Stomach (tissue), 9 donors: ENCODE results near the gene GSTM2. TPM values are rescaled to one million over a fixed set of nuclear protein-coding genes. Genes with fewer than 3 reads are reported as not detected.
"Not testable (repeated sequence)": the region's sequence is repeated elsewhere in the genome, so short reads cannot be mapped to it uniquely, and the experiment has no call there.

Source experiments
- DNase-seq, 2 donors: peaks; one replicate each; pipeline versions ENCODE4 v3.0.0 to v3.0.0-alpha.2; 2013 to 2019
- H3K27ac ChIP-seq, 5 donors: fragments of 200-600 bp in 4 of 5; sonication (generic) in 4 of 5; one replicate each; pipeline ENCODE4 v1.5.1; 2013 to 2019; ENCODE audit warnings: mild to moderate bottlenecking in 1 of 5, moderate library complexity in 1 of 5
- H3K27me3 ChIP-seq, 3 donors: fragments of 200-600 bp; sonication (generic); one replicate each; pipeline ENCODE4 v1.5.1; 2017 to 2019; ENCODE audit warnings: mixed run types in 1 of 3
- H3K36me3 ChIP-seq, 4 donors: fragments of 200-600 bp; sonication (generic); 1 replicate in 3 of 4; 2 replicates in 1 of 4; pipeline ENCODE4 v1.5.1; 2016 to 2019
- H3K4me1 ChIP-seq, 4 donors: fragments of 200-600 bp; sonication (generic); one replicate each; pipeline ENCODE4 v1.5.1; 2016 to 2019
- H3K4me3 ChIP-seq, 4 donors: fragments of 200-600 bp; sonication (generic) in 3 of 4; one replicate each; pipeline ENCODE4 v1.5.1; 2016 to 2019; ENCODE audit warnings: mild to moderate bottlenecking in 1 of 4
- H3K9me3 ChIP-seq, 4 donors: fragments of 200-600 bp; sonication (generic); one replicate each; pipeline ENCODE4 v1.5.1; 2016 to 2019
- CTCF ChIP-seq, 7 experiments: fragments of 450-650 bp in 4 of 7; fragments of 200-600 bp in 3 of 7; sonication (generic) in 3 of 7; IDR thresholded peaks; one replicate each; pipeline ENCODE4 v1.5.1; 2016 to 2019; ENCODE audit warnings: antibody characterized with exemption in 7 of 7, control low read depth in 2 of 7, mild to moderate bottlenecking in 1 of 7
- EP300 ChIP-seq: sonication (generic); formaldehyde crosslinking; IDR thresholded peaks from one replicate; pipeline ENCODE4 v1.6.1; 2017; ENCODE audit warnings: antibody characterized with exemption
- POLR2A ChIP-seq, 4 donors: fragments of 450-650 bp; IDR thresholded peaks; one replicate each; pipeline ENCODE4 v1.6.1; 2016; ENCODE audit warnings: antibody characterized with exemption in 4 of 4, control low read depth in 2 of 4, mild to moderate bottlenecking in 1 of 4, moderate library complexity in 1 of 4
- POLR2AphosphoS5 ChIP-seq, 3 donors: sonication (generic); formaldehyde crosslinking; IDR thresholded peaks; one replicate each; pipeline ENCODE4 v1.6.1; 2016; ENCODE audit warnings: antibody characterized with exemption in 3 of 3
- WGBS, 5 donors: extraction: QIAGEN DNeasy Blood & Tissue Kit in 3 of 5; methylation state at CpG; one replicate each; pipeline versions ENCODE4 v1.1.5 to v1.1.7; 2013 to 2018; 5-methylcytosine and 5-hydroxymethylcytosine counted together
- intact Hi-C: fragments of 100-400 bp; cut with DNase I; formaldehyde crosslinking; loops from one replicate; pipeline ENCODE4 v1.15.1; 2023; ENCODE audit warnings: low total_unique reads
- polyA plus RNA-seq, 3 donors: library from polyadenylated mRNA; stranded (reverse); fragments of 200-250 nt; gene quantifications; one replicate each; pipeline ENCODE4 v1.2.3, GENCODE V29; 2013
- total RNA-seq, 5 donors: library from RNA; depleted of rRNA; stranded (reverse); fragments of >200 nt; gene quantifications; one replicate each; pipeline versions ENCODE4 v1.1.0 to v1.2.3, GENCODE V29; 2014 to 2016
- donor health status: healthy with polysubstance abuse.
- donor health status: Bipolar disorder and iron deficiency.
- donor health status: healthy.

Gene GSTM2
- total and polyA plus RNA-seq, 8 donors, result 22.3 to 219 (median 124) TPM

GRCh38 chr1:109677459-109677858, 9.6 kb downstream of the GSTM2 start:
- intact Hi-C loops, result no loop called here
- Histone ChIP-seq H3K4me1 (no peaks in the 10 kb centered on the region), H3K36me3 (peaks cover 0 to 15% (median 5%) of the 10 kb centered on the region in 4 donors), H3K4me3 (no peak overlapping the region), H3K9me3 (no peaks in the 10 kb centered on the region), H3K27ac (no peak overlapping the region), H3K27me3 (no peaks in the 10 kb centered on the region)
- no peak for DNase-seq
- WGBS, 5 donors, result 55 to 71% (median 58%) methylated on average over 3 of the region's 3 CpGs
- TF ChIP-seq POLR2A (IDR thresholded peaks at IDR 0.05) (no peak), POLR2AphosphoS5 (IDR thresholded peaks at IDR 0.05) (no peak), CTCF (IDR thresholded peaks at IDR 0.05) (no peak), EP300 (no peak)

- H3K36me3 ChIP-seq, H3K4me3 ChIP-seq, H3K27me3 ChIP-seq, H3K9me3 ChIP-seq, H3K27ac ChIP-seq, intact Hi-C loops, H3K4me1 ChIP-seq, DNase-seq: not testable (repeated sequence)
- 84 to 92% (median 87%) methylated on average over 2 of the region's 2 CpGs for WGBS, 5 donors
Observed at GRCh38 chr1:109678637-109679036, 10.8 kb downstream of the GSTM2 start.

GRCh38 chr1:109684777-109685176, 16.9 kb downstream of the GSTM2 start:
- H3K4me1 ChIP-seq, H3K9me3 ChIP-seq, DNase-seq, H3K4me3 ChIP-seq, H3K27ac ChIP-seq, H3K36me3 ChIP-seq, H3K27me3 ChIP-seq, intact Hi-C loops: not testable (repeated sequence)
- 82 to 100% (median 84%) methylated on average over 1 to 6 of the region's 6 CpGs; no CpG with 5 or more reads in 2 of the 5 donors for WGBS, 5 donors

- H3K4me1 ChIP-seq, H3K9me3 ChIP-seq, H3K4me3 ChIP-seq, intact Hi-C loops, H3K36me3 ChIP-seq, H3K27ac ChIP-seq, H3K27me3 ChIP-seq: not testable (repeated sequence)
- 18 to 22% methylated on average over 1 of the region's 1 CpG; no CpG with 5 or more reads in 3 of the 5 donors for WGBS, 5 donors
- DNase-seq, result peak in 1 of 2 donors; percentile 61
Observed at GRCh38 chr1:109685399-109685798, 17.5 kb downstream of the GSTM2 start.

- H3K27me3 ChIP-seq, H3K4me1 ChIP-seq, H3K36me3 ChIP-seq, DNase-seq, H3K9me3 ChIP-seq, H3K4me3 ChIP-seq, intact Hi-C loops: not testable (repeated sequence)
- 39 to 48% methylated on average over 4 of the region's 4 CpGs; no CpG with 5 or more reads in 3 of the 5 donors for WGBS, 5 donors
- peak overlapping the region in 2 of 5 donors; percentile 21 to 32 for H3K27ac ChIP-seq
Observed at GRCh38 chr1:109685890-109686289, 18.0 kb downstream of the GSTM2 start.

GRCh38 chr1:109687109-109687508, 19.3 kb downstream of the GSTM2 start:
- Histone ChIP-seq H3K27ac (peak overlapping the region in 2 of 5 donors; percentile 72 to 90), H3K4me3 (peak overlapping the region in 1 of 4 donors; percentile 56)
- H3K9me3 ChIP-seq, intact Hi-C loops, H3K4me1 ChIP-seq, H3K36me3 ChIP-seq, DNase-seq, H3K27me3 ChIP-seq: not testable (repeated sequence)
- WGBS, 5 donors, result 34 to 51% (median 38%) methylated on average over 3 to 11 of the region's 11 CpGs; no CpG with 5 or more reads in 2 of the 5 donors

- Histone ChIP-seq H3K4me3 (peak within 1 kb of the TSS in 1 of 4 donors; percentile 56), H3K36me3 (no peaks in the 10 kb centered on the region), H3K27ac (peak within 1 kb of the TSS in 2 of 5 donors; percentile 72 to 90), H3K27me3 (no peaks in the 10 kb centered on the region), H3K4me1 (peaks cover 0 to 7% (median 0%) of the 10 kb centered on the region in 4 donors), H3K9me3 (no peaks in the 10 kb centered on the region)
- intact Hi-C loops, result no loop called here
- peak; percentile 83 to 92 for DNase-seq
- TF ChIP-seq POLR2AphosphoS5 (IDR thresholded peaks at IDR 0.05) (peak in 1 of 3 donors; percentile 22), CTCF (IDR thresholded peaks at IDR 0.05) (peak in 1 of 7 experiments; percentile 26), EP300 (no peak), POLR2A (IDR thresholded peaks at IDR 0.05) (no peak)
- 0 to 3% (median 1%) methylated on average over 4 to 44 of the region's 46 CpGs; no CpG with 5 or more reads in 2 of the 5 donors for WGBS, 5 donors
Observed at GRCh38 chr1:109687641-109688499, 20.0 kb downstream of the GSTM2 start, which contains the start of gene GSTM1. TSS of gene GSTM1 (plus strand) at chr1:109687817. CDS start at chr1:109687874, 57 bp downstream.
